ENCODE results near the gene ERBB4. TPM values are rescaled to one million over a fixed set of nuclear protein-coding genes. Genes with fewer than 3 reads are reported as not detected.

Gene ERBB4
- total RNA-seq, 1 experiment from 2014 or later = 0.15 TPM

- intact Hi-C loops (cut with micrococcal nuclease; ENCODE audit: unreplicated experiment) = no loop called here
- TF ChIP-seq, protein P1, sequence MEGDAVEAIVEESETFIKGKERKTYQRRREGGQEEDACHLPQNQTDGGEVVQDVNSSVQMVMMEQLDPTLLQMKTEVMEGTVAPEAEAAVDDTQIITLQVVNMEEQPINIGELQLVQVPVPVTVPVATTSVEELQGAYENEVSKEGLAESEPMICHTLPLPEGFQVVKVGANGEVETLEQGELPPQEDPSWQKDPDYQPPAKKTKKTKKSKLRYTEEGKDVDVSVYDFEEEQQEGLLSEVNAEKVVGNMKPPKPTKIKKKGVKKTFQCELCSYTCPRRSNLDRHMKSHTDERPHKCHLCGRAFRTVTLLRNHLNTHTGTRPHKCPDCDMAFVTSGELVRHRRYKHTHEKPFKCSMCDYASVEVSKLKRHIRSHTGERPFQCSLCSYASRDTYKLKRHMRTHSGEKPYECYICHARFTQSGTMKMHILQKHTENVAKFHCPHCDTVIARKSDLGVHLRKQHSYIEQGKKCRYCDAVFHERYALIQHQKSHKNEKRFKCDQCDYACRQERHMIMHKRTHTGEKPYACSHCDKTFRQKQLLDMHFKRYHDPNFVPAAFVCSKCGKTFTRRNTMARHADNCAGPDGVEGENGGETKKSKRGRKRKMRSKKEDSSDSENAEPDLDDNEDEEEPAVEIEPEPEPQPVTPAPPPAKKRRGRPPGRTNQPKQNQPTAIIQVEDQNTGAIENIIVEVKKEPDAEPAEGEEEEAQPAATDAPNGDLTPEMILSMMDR (IDR thresholded peaks at IDR 0.05) = no peak
- no peak for TF ChIP-seq TCF7L2 (IDR thresholded peaks at IDR 0.05; ENCODE audit: low read depth, low read length)
- TF ChIP-seq, protein P2, sequence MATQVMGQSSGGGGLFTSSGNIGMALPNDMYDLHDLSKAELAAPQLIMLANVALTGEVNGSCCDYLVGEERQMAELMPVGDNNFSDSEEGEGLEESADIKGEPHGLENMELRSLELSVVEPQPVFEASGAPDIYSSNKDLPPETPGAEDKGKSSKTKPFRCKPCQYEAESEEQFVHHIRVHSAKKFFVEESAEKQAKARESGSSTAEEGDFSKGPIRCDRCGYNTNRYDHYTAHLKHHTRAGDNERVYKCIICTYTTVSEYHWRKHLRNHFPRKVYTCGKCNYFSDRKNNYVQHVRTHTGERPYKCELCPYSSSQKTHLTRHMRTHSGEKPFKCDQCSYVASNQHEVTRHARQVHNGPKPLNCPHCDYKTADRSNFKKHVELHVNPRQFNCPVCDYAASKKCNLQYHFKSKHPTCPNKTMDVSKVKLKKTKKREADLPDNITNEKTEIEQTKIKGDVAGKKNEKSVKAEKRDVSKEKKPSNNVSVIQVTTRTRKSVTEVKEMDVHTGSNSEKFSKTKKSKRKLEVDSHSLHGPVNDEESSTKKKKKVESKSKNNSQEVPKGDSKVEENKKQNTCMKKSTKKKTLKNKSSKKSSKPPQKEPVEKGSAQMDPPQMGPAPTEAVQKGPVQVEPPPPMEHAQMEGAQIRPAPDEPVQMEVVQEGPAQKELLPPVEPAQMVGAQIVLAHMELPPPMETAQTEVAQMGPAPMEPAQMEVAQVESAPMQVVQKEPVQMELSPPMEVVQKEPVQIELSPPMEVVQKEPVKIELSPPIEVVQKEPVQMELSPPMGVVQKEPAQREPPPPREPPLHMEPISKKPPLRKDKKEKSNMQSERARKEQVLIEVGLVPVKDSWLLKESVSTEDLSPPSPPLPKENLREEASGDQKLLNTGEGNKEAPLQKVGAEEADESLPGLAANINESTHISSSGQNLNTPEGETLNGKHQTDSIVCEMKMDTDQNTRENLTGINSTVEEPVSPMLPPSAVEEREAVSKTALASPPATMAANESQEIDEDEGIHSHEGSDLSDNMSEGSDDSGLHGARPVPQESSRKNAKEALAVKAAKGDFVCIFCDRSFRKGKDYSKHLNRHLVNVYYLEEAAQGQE (IDR thresholded peaks at IDR 0.05; ENCODE audit: insufficient read depth in 1 of 2, low read depth in 2 of 2, low read length in 1 of 2) = no peak
- TF ChIP-seq SIN3A (IDR thresholded peaks at IDR 0.05; ENCODE audit: borderline replicate concordance, insufficient read depth, low read depth, low read length) = no peak
- TF ChIP-seq POLR2AphosphoS5 (IDR thresholded peaks at IDR 0.05; ENCODE audit: low read depth, low read length) = no peak
- ChIA-PET POLR2A (no interaction called here), CTCF (no interaction called here)
- Histone ChIP-seq H3K36me3 (ENCODE audit: control insufficient read depth, insufficient read depth, low read length) (no peaks in the 10 kb centered on the region; the same call in 1 of the 2 replicates), H3K9me3 (ENCODE audit: control insufficient read depth, insufficient read depth, low read depth, low read length) (no peaks in the 10 kb centered on the region), H3K4me3 (ENCODE audit: low read depth in 2 of 2, low read length in 2 of 2) (no peak overlapping the region), H3K27me3 (ENCODE audit: control insufficient read depth, insufficient read depth, low read length) (no peaks in the 10 kb centered on the region), H3K4me1 (ENCODE audit: control insufficient read depth, insufficient read depth, low read length) (no peaks in the 10 kb centered on the region), H3K27ac (ENCODE audit: low read length) (no peak overlapping the region)
- in situ Hi-C loops (cut with HindIII; ENCODE audit: low pct_unique_long_range_greater_than_20kb, low sequenced_read_pairs) = no loop called here
- no TSS peak for BruUV-seq (replicated peaks)
- ATAC-seq (no peak), DNase-seq (ENCODE audit: low read depth, low spot score) (no peak)
Observed at GRCh38 chr2:211898702-211899101, 639.9 kb downstream of the ERBB4 start.

GRCh38 chr2:211881449-211881848 lies 657.2 kb downstream of the ERBB4 start:
- Histone ChIP-seq H3K27ac (ENCODE audit: low read length) (no peak overlapping the region), H3K36me3 (ENCODE audit: control insufficient read depth, insufficient read depth, low read length) (no peaks in the 10 kb centered on the region), H3K4me3 (ENCODE audit: low read depth in 2 of 2, low read length in 2 of 2) (no peak overlapping the region), H3K9me3 (ENCODE audit: control insufficient read depth, insufficient read depth, low read depth, low read length) (no peaks in the 10 kb centered on the region), H3K27me3 (ENCODE audit: control insufficient read depth, insufficient read depth, low read length) (no peaks in the 10 kb centered on the region), H3K4me1 (ENCODE audit: control insufficient read depth, insufficient read depth, low read length) (no peaks in the 10 kb centered on the region)
- DNase-seq (ENCODE audit: low read depth, low spot score) = no peak
- ATAC-seq = no peak
- TF ChIP-seq, protein P2 (IDR thresholded peaks at IDR 0.05; ENCODE audit: insufficient read depth in 1 of 2, low read depth in 2 of 2, low read length in 1 of 2) = no peak
- TF ChIP-seq POLR2AphosphoS5 (IDR thresholded peaks at IDR 0.05; ENCODE audit: low read depth, low read length) = no peak
- in situ Hi-C loops (cut with HindIII; ENCODE audit: low pct_unique_long_range_greater_than_20kb, low sequenced_read_pairs) = no loop called here
- intact Hi-C loops (cut with micrococcal nuclease; ENCODE audit: unreplicated experiment) = no loop called here
- CTCF ChIA-PET = no interaction called here
- no TSS peak for BruUV-seq (replicated peaks)
- POLR2A ChIA-PET = interaction anchor here (0.5 to 0.6 kb wide), 2 partner anchors 12 to 495 kb away, joined by 3 to 11 read pairs; no protein-coding TSS in a partner anchor
